NCI-H1417 treated with DMSO at 0.1 percent for 48 hours (cell line): ENCODE measurements around the gene CMPK2.
"Not testable (repeated sequence)": the region's sequence is repeated elsewhere in the genome, so short reads cannot be mapped to it uniquely, and the experiment has no call there.

Experiments
- DNase-seq: peaks from one replicate; lab custom pipeline; 2025; lab: John Stamatoyannopoulos, UW

CMPK2 gene

DNA sequence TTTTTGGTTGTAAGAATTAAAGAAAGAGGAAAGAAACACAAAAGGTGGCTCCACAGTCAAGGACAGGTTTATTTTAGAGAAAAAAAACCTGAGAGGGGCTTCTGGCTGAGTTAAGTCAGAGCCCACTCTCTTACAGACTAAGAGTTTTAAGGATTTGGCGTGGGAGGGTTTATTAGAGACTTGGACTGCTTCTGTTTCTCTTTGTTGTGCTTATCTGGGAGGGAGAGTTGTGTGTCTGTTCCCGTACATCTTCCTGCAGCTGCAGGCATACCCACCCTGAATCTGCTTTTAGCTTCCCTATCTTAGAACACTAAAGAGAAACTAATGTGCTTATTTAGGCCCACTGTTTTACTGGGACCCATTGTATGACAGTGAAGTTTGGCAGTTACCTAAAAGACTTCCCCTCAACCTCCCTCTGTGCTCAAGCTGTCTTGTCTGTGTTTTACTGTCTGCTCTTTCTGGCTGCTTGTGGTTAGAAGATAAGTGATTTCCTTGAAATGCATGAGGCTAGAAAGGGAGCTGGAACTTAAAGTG lies 14.6 kb upstream of the CMPK2 start:
- DNase-seq: no peak

- no peak for DNase-seq
Measured at GRCh38 chr2:6879011-6879410, 13.3 kb upstream of the CMPK2 start.

- no peak for DNase-seq
Measured at GRCh38 chr2:6878549-6878948, 12.8 kb upstream of the CMPK2 start.

GRCh38 chr2:6877402-6878304 lies 11.9 kb upstream of the CMPK2 start, which contains the start of gene RSAD2:
Gene RSAD2 (plus strand): TSS chr2:6877777. CDS start chr2:6877801, 24 bp downstream.
- no peak for DNase-seq

- no peak for DNase-seq
Measured at GRCh38 chr2:6876309-6876708, 10.6 kb upstream of the CMPK2 start.

DNA sequence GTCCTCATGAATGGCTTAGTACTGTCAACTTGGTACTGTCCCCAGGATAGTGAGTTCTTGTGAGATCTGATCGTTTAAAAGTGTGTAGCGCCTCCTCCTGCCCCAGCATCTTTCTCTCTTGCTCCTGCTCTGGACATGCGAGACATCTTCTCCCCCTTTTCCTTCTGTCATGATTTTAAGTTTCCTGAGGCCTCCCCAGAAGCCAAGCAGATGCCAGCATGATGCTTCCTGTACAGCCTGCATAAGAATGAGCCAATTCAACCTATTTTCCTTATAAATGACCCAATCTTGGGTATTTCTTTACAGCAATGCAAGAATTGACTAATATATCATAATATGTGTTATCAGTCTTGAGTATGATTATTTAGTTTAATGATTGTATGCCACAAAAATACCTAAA lies 8.3 kb upstream of the CMPK2 start:
- no peak for DNase-seq

DNA sequence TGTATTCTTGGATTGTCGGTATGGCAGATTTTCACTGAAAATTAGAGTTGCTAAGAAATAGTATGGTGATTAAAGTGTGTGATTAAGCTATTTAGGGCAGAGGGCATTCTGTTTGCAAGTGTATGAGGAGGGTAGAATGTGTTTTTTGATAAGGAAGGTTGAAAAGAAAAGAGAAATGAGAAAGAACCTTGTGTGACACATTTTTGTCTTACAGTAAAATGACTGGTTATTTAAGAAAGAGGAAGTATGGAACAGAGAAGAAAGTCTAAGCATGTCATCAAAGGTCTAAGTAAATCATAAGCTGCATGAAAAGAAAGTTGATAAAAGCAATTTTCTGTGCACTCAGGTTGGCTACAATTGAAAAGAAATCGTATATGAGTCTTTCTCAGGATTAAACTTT lies 6.7 kb upstream of the CMPK2 start:
- no peak for DNase-seq

DNA sequence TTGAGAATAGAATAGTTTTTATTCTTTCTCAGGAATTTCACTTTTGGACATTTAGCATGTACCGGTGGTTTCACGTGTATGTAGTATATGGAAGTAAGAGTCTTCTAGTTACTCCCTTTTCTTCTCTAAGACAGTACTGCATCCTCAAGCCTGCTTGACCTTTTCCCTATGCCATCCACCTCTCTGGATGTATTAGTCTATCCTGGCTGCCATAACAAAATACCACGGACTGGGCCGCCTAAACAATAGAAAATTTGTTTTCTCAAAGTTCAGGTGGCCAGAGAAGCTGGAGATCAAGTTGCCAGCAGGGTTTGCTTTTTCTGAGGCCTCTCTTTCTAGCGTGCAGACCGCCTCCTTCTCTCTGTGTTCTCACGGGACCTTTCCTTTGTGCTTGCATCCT lies 1.3 kb upstream of the CMPK2 start:
- no peak for DNase-seq

- no peak for DNase-seq
Measured at GRCh38 chr2:6866275-6866671, 566 bp upstream of the CMPK2 start.

DNA sequence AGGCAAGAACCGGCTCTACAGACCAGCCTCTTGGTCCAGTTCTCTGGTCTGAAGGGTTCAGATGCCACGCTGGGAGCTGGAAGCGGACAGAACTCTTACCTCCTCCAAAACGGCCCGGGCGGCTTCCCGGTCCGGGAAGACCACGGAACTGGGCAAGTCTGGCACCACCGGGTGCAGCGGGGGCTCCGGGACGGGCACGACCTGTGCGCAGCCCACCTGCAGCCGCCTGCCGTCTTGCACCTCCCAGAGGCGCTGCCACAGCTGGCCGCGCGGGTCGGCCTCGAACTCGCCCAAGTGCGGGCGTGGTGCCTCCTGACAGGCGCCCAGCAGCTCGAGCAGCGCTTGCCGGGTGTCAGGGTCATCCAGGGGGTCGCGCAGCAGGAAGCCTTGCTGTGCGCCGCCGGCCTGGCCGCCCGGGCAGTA lies 773 bp downstream of the CMPK2 start:
- no peak for DNase-seq

DNA sequence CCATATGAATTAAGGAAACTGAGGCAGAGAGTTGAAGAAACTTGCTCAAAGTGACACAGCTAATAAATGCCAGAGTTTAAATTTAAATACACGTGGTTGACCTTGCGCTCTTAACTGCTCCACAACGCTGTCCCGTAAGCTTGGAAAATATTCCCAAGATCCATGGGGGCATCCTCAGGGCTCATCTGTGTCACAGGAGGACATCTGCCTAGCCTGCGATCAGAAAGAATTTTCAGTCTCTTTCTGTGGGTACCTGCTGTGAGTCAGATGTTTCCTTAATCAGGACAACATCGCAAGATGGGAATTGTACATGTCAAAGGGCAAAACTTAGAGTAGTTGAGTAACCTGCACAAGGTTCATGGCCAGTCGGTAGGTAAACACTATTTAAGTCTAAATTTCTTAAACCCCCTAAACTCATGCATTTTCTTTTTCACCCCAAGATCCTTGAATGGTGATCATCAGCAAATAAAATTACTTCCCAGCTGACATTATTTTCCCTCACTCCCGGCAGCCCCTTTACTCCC lies 1.4 kb downstream of the CMPK2 start:
- no peak for DNase-seq

DNA sequence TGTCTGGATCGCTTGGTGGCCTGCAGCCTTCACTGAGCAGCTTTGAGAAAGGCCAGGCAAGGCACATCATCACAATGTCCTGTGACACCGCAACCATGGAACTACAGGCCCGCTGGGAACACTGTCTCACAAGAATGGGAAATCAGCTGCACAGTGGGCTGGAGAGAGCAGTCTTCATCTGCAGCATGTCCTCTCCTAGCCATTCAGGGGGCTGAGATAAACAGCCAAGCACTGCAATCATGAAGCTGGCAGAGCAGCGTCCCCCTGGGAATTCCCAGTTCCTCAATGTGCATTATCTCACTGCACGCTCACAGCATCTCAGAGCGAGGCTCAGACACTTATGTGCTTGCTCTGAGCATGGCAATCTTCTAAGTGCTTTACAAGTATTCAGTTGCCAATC lies 1.9 kb downstream of the CMPK2 start:
- no peak for DNase-seq

DNA sequence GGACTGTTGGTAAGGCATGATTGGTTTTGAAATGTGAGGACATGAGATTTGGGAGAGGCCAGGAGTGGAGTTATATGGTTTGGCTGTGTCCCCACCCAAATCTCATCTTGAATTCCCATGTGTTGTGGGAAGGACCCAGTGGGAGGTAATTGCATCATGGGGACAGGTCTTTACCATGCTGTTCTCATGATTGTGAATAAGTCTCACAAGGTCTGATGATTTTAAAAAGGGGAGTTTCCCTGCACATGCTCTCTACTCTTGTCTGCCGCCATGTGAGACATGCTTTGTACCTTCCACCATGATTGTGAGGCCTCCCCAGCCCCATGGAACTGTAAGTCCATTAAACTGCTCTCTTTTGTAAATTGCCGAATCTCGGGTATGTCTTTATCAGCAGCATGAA lies 5.4 kb downstream of the CMPK2 start:
- DNase-seq: no peak

GRCh38 chr2:6858466-6859027 lies 7.2 kb downstream of the CMPK2 start:
- DNase-seq: not testable (repeated sequence)

DNA sequence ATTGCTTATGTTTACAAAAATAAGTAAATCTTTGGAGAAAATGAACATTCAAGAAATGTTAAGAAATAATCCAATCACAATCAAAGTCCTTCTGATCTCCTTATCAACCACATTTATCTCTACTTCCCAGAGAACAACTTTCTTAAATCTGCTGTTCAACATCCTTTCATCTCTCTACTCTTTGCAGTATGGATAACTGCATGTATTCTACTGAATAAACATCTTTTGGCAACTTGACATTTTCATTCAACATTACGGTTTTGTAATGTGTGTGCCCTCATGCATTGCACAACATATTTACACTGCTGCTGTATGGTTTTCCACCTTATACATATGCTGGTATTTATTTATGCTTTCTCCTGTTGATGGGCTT lies 9.2 kb downstream of the CMPK2 start:
- DNase-seq: no peak

GRCh38 chr2:6855860-6856547 lies 9.7 kb downstream of the CMPK2 start:
- DNase-seq: no peak

DNA sequence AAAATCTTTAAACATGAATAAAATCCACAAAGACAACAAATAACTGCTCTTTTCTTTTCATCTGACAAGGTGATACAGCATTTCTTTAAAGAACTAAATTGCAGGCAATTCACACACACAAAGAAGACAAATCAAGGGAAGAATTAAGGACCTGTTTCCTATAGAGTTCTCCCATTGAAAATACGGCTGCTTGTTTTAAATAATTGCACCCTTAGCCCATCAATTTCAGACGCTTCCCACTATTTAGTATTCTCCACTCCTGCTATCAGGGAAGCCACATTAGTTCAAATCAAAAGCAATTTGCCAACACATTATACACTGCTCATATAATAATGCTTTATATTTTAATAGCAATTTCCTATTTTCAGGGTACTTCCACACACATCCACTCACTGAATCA lies 11.3 kb downstream of the CMPK2 start:
- peak; percentile 29 for DNase-seq

DNA sequence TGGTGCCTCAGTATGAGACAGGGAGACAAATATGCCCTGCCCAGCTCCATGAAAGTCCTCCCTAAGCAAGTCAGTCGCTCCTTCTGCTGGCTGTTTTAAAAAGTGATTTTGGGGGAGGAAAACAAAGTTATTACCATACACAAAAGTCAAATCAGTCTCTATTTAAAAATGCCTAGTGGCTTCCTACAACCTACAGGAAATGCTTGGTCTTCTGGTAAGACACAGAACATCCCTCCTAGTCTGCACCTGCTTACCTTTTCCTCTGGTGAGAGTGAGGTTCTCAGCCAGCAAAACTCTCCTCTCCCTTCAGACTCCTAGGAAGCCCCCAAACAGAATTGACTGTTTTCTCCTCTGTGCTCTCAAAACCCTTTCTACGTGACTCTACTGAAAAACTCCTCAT lies 13.5 kb downstream of the CMPK2 start:
- no peak for DNase-seq

GRCh38 chr2:6846967-6847681 lies 18.6 kb downstream of the CMPK2 start:
- no peak for DNase-seq

- DNase-seq: no peak
Measured at GRCh38 chr2:6846540-6846939, 19.2 kb downstream of the CMPK2 start.

- DNase-seq: no peak
Measured at GRCh38 chr2:6845903-6846302, 19.8 kb downstream of the CMPK2 start.

GRCh38 chr2:6845312-6845711 lies 20.4 kb downstream of the CMPK2 start:
- no peak for DNase-seq
